Panc1 (cell line): ENCODE results near the gene SCD5. TPM values are rescaled to one million over a fixed set of nuclear protein-coding genes. Genes with fewer than 3 reads are reported as not detected.

ENCODE experiments used
- ATAC-seq: fragments of 200-7000 bp; cut with Tn5 transposase; 2 replicates; pipeline ENCODE4 v1.9.1; 2020; ENCODE audit warnings: mild to moderate bottlenecking, moderate library complexity
- BruUV-seq: library from RNA; stranded (reverse); fragments of 400-500 nt; replicated peaks from 2 replicates; lab custom pipeline; 2021; lab: Mats Ljungman, UMichigan
- CTCF ChIA-PET: fragments of 300-600 bp; sonication (Branson Sonifier 250); formaldehyde crosslinking; loops from one replicate; lab custom pipeline; 2022; ENCODE audit warnings: antibody characterized with exemption; lab: Charles Lee
- POLR2A ChIA-PET: fragments of 300-600 bp; sonication (Branson Sonifier 250); formaldehyde crosslinking; loops from one replicate; lab custom pipeline; 2022; ENCODE audit warnings: antibody characterized with exemption; lab: Charles Lee
- DNase-seq: peaks from one replicate; pipeline ENCODE4 v3.0.0-alpha.2; 2010; ENCODE audit warnings: low read depth, low spot score
- H3K27ac ChIP-seq: 2 replicates; pipeline ENCODE4 v1.5.1; 2011; ENCODE audit warnings: mild to moderate bottlenecking, low read length, inconsistent platforms
- H3K27me3 ChIP-seq: fragments of 200-500 bp; sonication (Bioruptor generic); 2 replicates; pipeline ENCODE4 v1.6.0; 2014; ENCODE audit warnings: low read length, inconsistent platforms; ENCODE audit not compliant: control insufficient read depth, insufficient read depth
- H3K36me3 ChIP-seq: fragments of 200-500 bp; sonication (Bioruptor generic); 2 replicates; pipeline ENCODE4 v1.5.1; 2014; ENCODE audit warnings: inconsistent platforms, mild to moderate bottlenecking, low read length, moderate library complexity; ENCODE audit not compliant: control insufficient read depth, insufficient read depth
- H3K4me1 ChIP-seq: 2 replicates; pipeline ENCODE4 v1.5.1; 2011; ENCODE audit warnings: inconsistent platforms, mild to moderate bottlenecking, low read length, moderate library complexity; ENCODE audit not compliant: control insufficient read depth, insufficient read depth
- H3K4me3 ChIP-seq, 2 experiments: 2 replicates each; pipeline ENCODE4 v1.5.1; 2011 to 2012; ENCODE audit warnings: low read depth in 2 of 2, low read length in 2 of 2, mild to moderate bottlenecking in 2 of 2, inconsistent platforms in 1 of 2, moderate library complexity in 1 of 2
- H3K9me3 ChIP-seq: fragments of 200-500 bp; sonication (Bioruptor generic); 2 replicates; pipeline ENCODE4 v1.5.1; 2014; ENCODE audit warnings: low read depth, mild to moderate bottlenecking, inconsistent platforms, low read length, moderate library complexity; ENCODE audit not compliant: control insufficient read depth, insufficient read depth
- CTCF ChIP-seq: fragments of 450-650 bp; IDR thresholded peaks from 2 replicates; pipeline ENCODE4 v1.5.1; 2017; ENCODE audit warnings: mild to moderate bottlenecking
- POLR2AphosphoS5 ChIP-seq: IDR thresholded peaks from 2 replicates; pipeline ENCODE4 v1.6.1; 2012; ENCODE audit warnings: mild to moderate bottlenecking, low read depth, low read length, moderate library complexity
- REST ChIP-seq, 2 experiments: IDR thresholded peaks; 2 replicates each; pipeline ENCODE4 v1.6.1; 2011 to 2012; ENCODE audit warnings: low read depth in 2 of 2, control low read depth in 1 of 2, low read length in 1 of 2, mild to moderate bottlenecking in 1 of 2, moderate library complexity in 1 of 2; ENCODE audit not compliant: insufficient read depth in 1 of 2
- SIN3A ChIP-seq: IDR thresholded peaks from 2 replicates; pipeline ENCODE4 v1.6.1; 2012; ENCODE audit warnings: low read depth, mild to moderate bottlenecking, low read length, moderate library complexity, borderline replicate concordance; ENCODE audit not compliant: insufficient read depth
- TCF7L2 ChIP-seq: IDR thresholded peaks from 2 replicates; pipeline ENCODE4 v1.6.1; 2011; ENCODE audit warnings: mild to moderate bottlenecking, low read depth, low read length, inconsistent platforms
- in situ Hi-C: cut with HindIII; loops from 2 replicates; pipeline ENCODE4 v1.10.0; 2016; ENCODE audit warnings: low sequenced_read_pairs, low pct_unique_long_range_greater_than_20kb
- intact Hi-C: fragments of 100-400 bp; cut with micrococcal nuclease; formaldehyde crosslinking; loops from one replicate; pipeline ENCODE4 v1.10.0; 2022; ENCODE audit not compliant: unreplicated experiment
- microRNA-seq: library from miRNA; unstranded; fragments of <30 nt; microRNA quantifications from one replicate; pipeline ENCODE4 v1.1.0, GENCODE V29; 2020; ENCODE audit not compliant: unreplicated experiment
- total RNA-seq: library from RNA; stranded (reverse); gene quantifications from one replicate; pipeline ENCODE4 v1.2.1, GENCODE V29; 2021; ENCODE audit not compliant: unreplicated experiment

Gene SCD5
- total RNA-seq, 1 experiment from 2014 or later = 2.0 TPM

DNA sequence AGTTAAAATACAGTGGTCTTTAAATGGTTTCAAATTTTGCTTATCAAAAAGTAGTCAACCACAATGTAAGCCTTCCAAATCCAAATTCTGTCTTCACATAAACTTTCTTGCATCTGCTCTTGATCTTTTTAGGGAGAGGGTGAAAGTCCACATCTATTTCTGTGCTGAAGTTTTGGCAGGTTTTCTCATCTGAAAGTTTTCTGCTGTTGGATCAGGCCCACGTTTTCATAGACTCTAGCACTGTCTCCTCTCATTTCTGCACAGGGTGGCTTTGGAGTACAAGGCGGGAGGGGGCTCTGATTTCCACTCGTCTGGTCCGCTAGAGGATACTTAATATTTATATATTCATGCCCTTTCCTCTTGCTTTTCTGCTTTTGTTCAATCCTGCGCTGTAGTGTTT lies 218.7 kb downstream of the SCD5 start:
- H3K27ac ChIP-seq = no peak overlapping the region
- H3K9me3 ChIP-seq = no peaks in the 10 kb centered on the region
- intact Hi-C loops = no loop called here
- H3K36me3 ChIP-seq = no peaks in the 10 kb centered on the region
- no peak overlapping the region for H3K4me3 ChIP-seq
- CTCF ChIA-PET = no interaction called here
- in situ Hi-C loops = no loop called here
- no TSS peak for BruUV-seq
- no peak for TF ChIP-seq REST (IDR thresholded peaks at IDR 0.05; ENCODE audit: insufficient read depth in 1 of 2, low read depth in 2 of 2, low read length in 1 of 2)
- TF ChIP-seq CTCF = no peak
- TF ChIP-seq POLR2AphosphoS5 = no peak
- no peak for TF ChIP-seq SIN3A
- no peak for TF ChIP-seq TCF7L2
- DNase-seq = no peak
- no peaks in the 10 kb centered on the region for H3K27me3 ChIP-seq
- POLR2A ChIA-PET = no interaction called here
- H3K4me1 ChIP-seq = no peaks in the 10 kb centered on the region
- no peak for ATAC-seq

Small RNAs within 50 kb of the gene (microRNA-seq; reads per million reads assigned to microRNA genes)
- not detected for gene MIR575

Other genes with a start within 250 kb of the SCD5 start
- gene TMEM150C, start 236.8 kb downstream of the SCD5 start, total RNA-seq = 1.8 TPM
- 107 TPM for gene SEC31A, start 92.4 kb upstream of the SCD5 start, total RNA-seq
- gene THAP9, start 101.9 kb upstream of the SCD5 start, total RNA-seq = 3.0 TPM
- 14.5 TPM for gene LIN54, start 212.0 kb upstream of the SCD5 start, total RNA-seq
- 23.7 TPM for gene COPS4, start 236.4 kb upstream of the SCD5 start, total RNA-seq